HCT116 (cell line): Measurements from ENCODE around the gene CDRT15. TPM values are rescaled to one million over a fixed set of nuclear protein-coding genes. Genes with fewer than 3 reads are reported as not detected.

Experiments
- ATAC-seq: fragments of 200-7000 bp; cut with Tn5 transposase; 2 replicates; pipeline ENCODE4 v1.9.1; 2020; ENCODE audit warnings: mild to moderate bottlenecking, moderate library complexity
- BruUV-seq: library from RNA; stranded (reverse); fragments of 400-500 nt; replicated peaks from 2 replicates; lab custom pipeline; 2021; lab: Mats Ljungman, UMichigan
- CTCF ChIA-PET: fragments of 300-600 bp; sonication (Branson Sonifier 250); formaldehyde crosslinking; loops from one replicate; lab custom pipeline; 2021; ENCODE audit warnings: antibody characterized with exemption; lab: Charles Lee
- POLR2A ChIA-PET: fragments of 300-600, 350-600 bp; sonication (Branson Sonifier 250); formaldehyde crosslinking; loops from one replicate; lab custom pipeline; 2021; ENCODE audit warnings: antibody characterized with exemption; lab: Charles Lee
- RAD21 ChIA-PET, 2 experiments: fragments of 300-600 bp; sonication (Branson Sonifier 250); formaldehyde crosslinking; loops; one replicate each; lab custom pipeline; 2023; ENCODE audit warnings: low total read pairs in 2 of 2; ENCODE audit not compliant: uncharacterized antibody in 2 of 2, unreplicated experiment in 2 of 2, low non-redundant PET in 1 of 2; lab: Charles Lee
- DNase-seq: peaks from one replicate; pipeline ENCODE4 v3.0.0-alpha.2; 2010; ENCODE audit warnings: low read depth, low spot score
- H2AFZ ChIP-seq: fragments of 200-600 bp; shearing (Covaris generic), sonication (generic); 2 replicates; pipeline ENCODE4 v1.6.1; 2017; ENCODE audit warnings: low read depth, mixed run types, mixed read lengths, antibody characterized with exemption, low read length; ENCODE audit not compliant: poor library complexity, severe bottlenecking
- H3K27ac ChIP-seq: 2 replicates; pipeline ENCODE4 v1.5.1; 2012; ENCODE audit warnings: low read depth, low read length
- H3K27me3 ChIP-seq: fragments of 200-600 bp; sonication (generic); 2 replicates; pipeline ENCODE4 v1.6.1; 2016; ENCODE audit warnings: mixed run types, low read length, mixed read lengths; ENCODE audit not compliant: insufficient read depth
- H3K36me3 ChIP-seq, 2 experiments: fragments of 200-500 bp in 1 of 2; fragments of 200-600 bp in 1 of 2; sonication (Bioruptor generic) in 1 of 2; sonication (generic) in 1 of 2; 2 replicates each; pipeline versions ENCODE4 v1.5.1 to v1.6.1; 2014 to 2016; ENCODE audit warnings: low read length in 2 of 2, inconsistent platforms in 1 of 2, mixed read lengths in 1 of 2, mixed run types in 1 of 2; ENCODE audit not compliant: insufficient read depth in 2 of 2, control insufficient read depth in 1 of 2
- H3K4me1 ChIP-seq, 2 experiments: fragments of 200-600 bp in 1 of 2; sonication (generic) in 1 of 2; 2 replicates each; pipeline versions ENCODE4 v1.5.1 to v1.6.1; 2012 to 2017; ENCODE audit warnings: low read length in 2 of 2, inconsistent platforms in 1 of 2, mild to moderate bottlenecking in 1 of 2, mixed read lengths in 1 of 2, mixed run types in 1 of 2, moderate library complexity in 1 of 2; ENCODE audit not compliant: insufficient read depth in 2 of 2, control insufficient read depth in 1 of 2
- H3K4me2 ChIP-seq: fragments of 200-600 bp; sonication (generic); 2 replicates; pipeline ENCODE4 v1.6.1; 2017; ENCODE audit warnings: mixed run types, low read length, mixed read lengths
- H3K4me3 ChIP-seq, 2 experiments: fragments of 200-600 bp in 1 of 2; sonication (generic) in 1 of 2; replicated peaks in 1 of 2; 2 replicates each; pipeline ENCODE4 v1.5.1; 2011 to 2016; ENCODE audit warnings: low read length in 2 of 2, control low read depth in 1 of 2, low read depth in 1 of 2, mild to moderate bottlenecking in 1 of 2, mixed read lengths in 1 of 2, mixed run types in 1 of 2
- H3K79me2 ChIP-seq: fragments of 200-600 bp; sonication (generic); 2 replicates; pipeline ENCODE4 v1.6.1; 2017; ENCODE audit warnings: mild to moderate bottlenecking, mixed run types, low read length, moderate library complexity, mixed read lengths; ENCODE audit not compliant: insufficient read depth
- H3K9ac ChIP-seq: fragments of 200-600 bp; sonication (generic); 2 replicates; pipeline ENCODE4 v1.6.1; 2016; ENCODE audit warnings: low read length, mixed read lengths
- H3K9me2 ChIP-seq: fragments of 200-600 bp; sonication (generic), shearing (Covaris generic); 2 replicates; pipeline ENCODE4 v1.6.1; 2017; ENCODE audit warnings: mixed run types, mild to moderate bottlenecking, moderate library complexity; ENCODE audit not compliant: insufficient read depth
- H3K9me3 ChIP-seq, 2 experiments: fragments of 200-500 bp in 1 of 2; fragments of 200-600 bp in 1 of 2; sonication (Bioruptor generic) in 1 of 2; sonication (generic) in 1 of 2; 2 replicates each; pipeline ENCODE4 v1.6.1; 2014 to 2017; ENCODE audit warnings: low read length in 2 of 2, mixed read lengths in 2 of 2, inconsistent platforms in 1 of 2, low read depth in 1 of 2, mild to moderate bottlenecking in 1 of 2, mixed run types in 1 of 2, moderate library complexity in 1 of 2; ENCODE audit not compliant: control insufficient read depth in 1 of 2, insufficient read depth in 1 of 2
- H4K20me1 ChIP-seq: fragments of 200-600 bp; sonication (generic), shearing (Covaris generic); 2 replicates; pipeline ENCODE4 v1.6.1; 2017; ENCODE audit warnings: mixed run types, mild to moderate bottlenecking, moderate library complexity; ENCODE audit not compliant: insufficient read depth
- CBX3 ChIP-seq: IDR thresholded peaks from 2 replicates; pipeline ENCODE4 v1.6.1; 2012; ENCODE audit warnings: low read depth
- CTCF ChIP-seq, 3 experiments: fragments of 200-600 bp in 1 of 3; sonication (generic) in 1 of 3; IDR thresholded peaks in 2 of 3; conservative IDR thresholded peaks in 1 of 3; 2 replicates each; pipeline ENCODE4 v1.5.1; 2012 to 2017; ENCODE audit warnings: low read depth in 2 of 3, low read length in 2 of 3, antibody characterized with exemption in 1 of 3, borderline replicate concordance in 1 of 3, control low read depth in 1 of 3, mild to moderate bottlenecking in 1 of 3, mixed read lengths in 1 of 3, mixed run types in 1 of 3, moderate library complexity in 1 of 3; ENCODE audit not compliant: insufficient read depth in 1 of 3
- EGR1 ChIP-seq: IDR thresholded peaks from 2 replicates; pipeline ENCODE4 v1.6.1; 2012; ENCODE audit warnings: low read depth
- EZH2 ChIP-seq: fragments of 200-600 bp; sonication (generic); IDR thresholded peaks from 2 replicates; pipeline ENCODE4 v1.6.1; 2017; ENCODE audit warnings: antibody characterized with exemption, mixed run types
- EZH2phosphoT487 ChIP-seq: fragments of 200-600 bp; IDR thresholded peaks from 2 replicates; pipeline ENCODE4 v1.6.1; 2018; ENCODE audit warnings: antibody characterized with exemption, borderline replicate concordance
- FOSL1 ChIP-seq: IDR thresholded peaks from 2 replicates; pipeline ENCODE4 v1.6.1; 2012; ENCODE audit warnings: low read depth
- JUND ChIP-seq: IDR thresholded peaks from 2 replicates; pipeline ENCODE4 v1.6.1; 2012
- MAX ChIP-seq: IDR thresholded peaks from 2 replicates; pipeline ENCODE4 v1.6.1; 2012
- POLR2A ChIP-seq: IDR thresholded peaks from 2 replicates; pipeline ENCODE4 v1.7.0; 2011; ENCODE audit warnings: borderline replicate concordance; ENCODE audit not compliant: insufficient read depth, insufficient read length; ENCODE audit errors: extremely low read depth
- RAD21 ChIP-seq: IDR thresholded peaks from 2 replicates; pipeline ENCODE4 v1.6.1; 2012; ENCODE audit warnings: low read depth, mild to moderate bottlenecking
- REST ChIP-seq: IDR thresholded peaks from 2 replicates; pipeline ENCODE4 v1.6.1; 2012; ENCODE audit warnings: low read depth
- SIN3A ChIP-seq: IDR thresholded peaks from 2 replicates; pipeline ENCODE4 v1.6.1; 2012; ENCODE audit warnings: low read depth
- SRF ChIP-seq: IDR thresholded peaks from 2 replicates; pipeline ENCODE4 v1.6.1; 2012; ENCODE audit warnings: low read depth
- TCF7L2 ChIP-seq: IDR thresholded peaks from 2 replicates; pipeline ENCODE4 v1.7.0; 2011; ENCODE audit warnings: borderline replicate concordance, inconsistent platforms; ENCODE audit not compliant: insufficient read depth, insufficient read length; ENCODE audit errors: extremely low read depth
- YY1 ChIP-seq: IDR thresholded peaks from 2 replicates; pipeline ENCODE4 v1.6.1; 2011; ENCODE audit warnings: low read length, low read depth, moderate library complexity, mild to moderate bottlenecking; ENCODE audit not compliant: insufficient replicate concordance; ENCODE audit errors: extremely low read depth
- intact Hi-C: fragments of 100-400 bp; cut with micrococcal nuclease; formaldehyde crosslinking; loops from 2 replicates; pipeline ENCODE4 v1.10.0; 2022
- total RNA-seq: library from RNA; stranded (reverse); gene quantifications from one replicate; pipeline ENCODE4 v1.2.1, GENCODE V29; 2021; ENCODE audit not compliant: unreplicated experiment

Gene CDRT15
- total RNA-seq, 1 experiment from 2014 or later, result not detected

- no peak for TF ChIP-seq EZH2
- TF ChIP-seq TCF7L2, result no peak
- no peak for TF ChIP-seq EGR1
- ChIA-PET CTCF (no interaction called here), POLR2A (no interaction called here), RAD21 (no interaction called here)
- Histone ChIP-seq H3K36me3 (no peaks in the 10 kb centered on the region), H3K9me2 (no peaks in the 10 kb centered on the region), H3K79me2 (no peaks in the 10 kb centered on the region), H3K4me1 (no peaks in the 10 kb centered on the region), H3K9me3 (no peaks in the 10 kb centered on the region), H4K20me1 (no peaks in the 10 kb centered on the region), H3K27me3 (no peaks in the 10 kb centered on the region; the same call in 1 of the 2 replicates), H3K9ac (no peak overlapping the region), H3K27ac (no peak overlapping the region), H3K4me3 (no peak overlapping the region), H2AFZ (no peak overlapping the region), H3K4me2 (no peak overlapping the region)
- BruUV-seq, result no TSS peak
- DNase-seq (no peak), ATAC-seq (no peak)
- intact Hi-C loops, result no loop called here
Measured at GRCh38 chr17:14276535-14277250, 40.0 kb upstream of the CDRT15 start.

DNA sequence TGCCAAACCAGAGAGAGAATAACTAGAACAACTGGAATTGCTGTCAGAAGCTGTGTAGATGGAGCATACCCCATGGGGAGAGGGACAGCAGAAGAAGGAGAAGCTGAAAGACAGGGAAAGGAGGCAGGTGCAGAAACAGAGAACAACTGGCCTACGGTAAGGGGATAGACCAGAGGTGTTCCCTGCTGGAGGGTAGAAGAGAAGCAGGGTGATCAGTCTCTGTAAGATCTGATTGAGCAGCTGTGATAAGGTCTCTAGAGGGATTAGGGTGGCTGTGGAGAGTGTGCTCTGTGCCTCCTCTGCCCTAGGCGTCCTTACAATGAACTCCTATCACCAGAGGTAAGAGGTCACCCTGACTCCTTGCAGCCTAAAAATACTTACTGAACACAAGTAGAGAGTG, 33.8 kb upstream of the CDRT15 start:
- intact Hi-C loops, result no loop called here
- Histone ChIP-seq H3K9me3 (no peaks in the 10 kb centered on the region), H3K27ac (no peak overlapping the region), H2AFZ (no peak overlapping the region), H3K4me2 (no peak overlapping the region), H3K4me1 (no peaks in the 10 kb centered on the region), H3K79me2 (no peaks in the 10 kb centered on the region), H3K9ac (no peak overlapping the region), H3K36me3 (no peaks in the 10 kb centered on the region), H3K27me3 (no peaks in the 10 kb centered on the region; the same call in 1 of the 2 replicates), H4K20me1 (no peaks in the 10 kb centered on the region), H3K9me2 (no peaks in the 10 kb centered on the region), H3K4me3 (no peak overlapping the region)
- no TSS peak for BruUV-seq
- DNase-seq (no peak), ATAC-seq (no peak)
- ChIA-PET POLR2A (no interaction called here), CTCF (no interaction called here), RAD21 (no interaction called here)
- TF ChIP-seq MAX (no peak), YY1 (no peak), REST (no peak), SIN3A (no peak), POLR2A (no peak), RAD21 (no peak), FOSL1 (no peak), EGR1 (no peak), EZH2 (no peak), SRF (no peak), CBX3 (no peak), JUND (no peak), EZH2phosphoT487 (no peak), CTCF (IDR thresholded peaks at IDR 0.05 in 2 of 3, conservative IDR thresholded peaks at IDR 0.05 in 1 of 3; ENCODE audit: borderline replicate concordance in 1 of 3, insufficient read depth in 1 of 3, low read depth in 2 of 3, low read length in 2 of 3) (no peak)
